Endometrium (tissue), 2 donors: ENCODE measurements around the gene TTC1.
A peak's percentile ranks its signal among the peaks of the same experiment; 100 is the strongest.
"Not testable (repeated sequence)": the region's sequence is repeated elsewhere in the genome, so short reads cannot be mapped to it uniquely, and the experiment has no call there.

Experiments
- FAIRE-seq: peaks from 2 replicates; lab custom pipeline; 2012; peaks lifted over from hg19 to GRCh38; lab: Jason Lieb, UNC
- donor health status: control.
- donor health status: control.

The TTC1 gene

GRCh38 chr5:159995907-159996306, 13.0 kb upstream of the TTC1 start:
- no peak for FAIRE-seq

DNA sequence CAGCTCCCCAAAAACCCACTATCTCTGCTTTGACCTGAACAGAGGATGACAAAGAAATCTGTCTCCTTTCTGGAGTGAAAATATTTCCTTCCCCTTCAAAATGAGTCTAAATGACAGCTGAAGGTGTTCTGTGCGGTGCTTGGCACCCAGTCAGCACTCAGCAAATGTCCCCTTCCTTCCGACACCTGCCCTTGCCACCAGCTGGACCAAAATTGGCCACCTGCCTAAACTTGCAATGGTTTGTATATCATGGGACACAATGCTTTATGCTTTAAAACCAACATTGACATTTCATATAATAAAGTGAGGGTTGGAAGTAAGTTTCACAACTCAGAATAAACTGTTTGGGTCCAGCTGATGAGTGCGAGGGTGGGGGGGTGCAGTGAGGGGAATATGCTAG, 7.5 kb upstream of the TTC1 start:
- no peak for FAIRE-seq

DNA sequence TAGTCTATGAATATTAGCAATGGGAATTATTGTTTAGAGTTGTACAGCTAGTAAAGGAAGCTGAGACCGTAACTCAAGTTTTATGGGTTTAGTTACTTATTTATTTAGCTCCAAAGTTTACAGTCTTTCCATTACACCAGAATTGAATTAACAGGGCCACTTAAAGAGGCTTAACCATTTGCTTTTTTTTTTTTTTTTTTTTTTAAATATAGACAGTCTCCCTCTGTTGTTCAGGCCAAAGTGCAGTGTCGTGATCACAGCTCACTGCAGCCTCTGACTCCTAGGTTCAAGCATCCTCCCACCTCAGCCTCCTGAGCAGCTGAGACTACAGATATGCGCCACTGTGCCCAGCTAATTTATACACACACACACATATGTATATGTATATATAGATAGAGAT, 1.4 kb upstream of the TTC1 start:
- no peak for FAIRE-seq

GRCh38 chr5:160008529-160008876, 436 bp upstream of the TTC1 start:
- FAIRE-seq = not testable (repeated sequence)

- no peak for FAIRE-seq
These were observed 651 bp downstream of the TTC1 start for GRCh38 chr5:160009591-160009989.

- no peak for FAIRE-seq
These were observed 2.5 kb downstream of the TTC1 start for GRCh38 chr5:160011471-160011870.

DNA sequence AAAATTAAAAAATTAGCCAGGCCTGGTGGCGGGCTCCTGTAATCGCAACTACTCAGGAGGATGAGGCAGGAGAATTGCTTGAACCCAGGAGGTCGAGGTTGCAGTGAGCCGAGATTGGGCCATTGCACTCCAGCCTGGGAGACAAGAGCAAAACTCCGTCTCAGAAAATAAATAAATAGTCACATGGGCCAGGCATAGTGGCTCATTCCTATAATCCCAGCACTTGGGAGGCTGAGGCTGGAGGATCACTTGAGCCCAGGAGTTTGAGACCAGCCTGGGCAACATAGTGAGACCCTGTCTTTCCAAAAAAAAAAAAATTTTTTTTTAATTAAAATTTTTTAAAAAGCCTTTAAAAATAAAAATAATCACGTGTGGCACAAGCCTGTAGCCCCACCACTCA, 5.3 kb downstream of the TTC1 start:
- not testable (repeated sequence) for FAIRE-seq

- no peak for FAIRE-seq
These were observed 10.1 kb downstream of the TTC1 start for GRCh38 chr5:160018945-160019625.

DNA sequence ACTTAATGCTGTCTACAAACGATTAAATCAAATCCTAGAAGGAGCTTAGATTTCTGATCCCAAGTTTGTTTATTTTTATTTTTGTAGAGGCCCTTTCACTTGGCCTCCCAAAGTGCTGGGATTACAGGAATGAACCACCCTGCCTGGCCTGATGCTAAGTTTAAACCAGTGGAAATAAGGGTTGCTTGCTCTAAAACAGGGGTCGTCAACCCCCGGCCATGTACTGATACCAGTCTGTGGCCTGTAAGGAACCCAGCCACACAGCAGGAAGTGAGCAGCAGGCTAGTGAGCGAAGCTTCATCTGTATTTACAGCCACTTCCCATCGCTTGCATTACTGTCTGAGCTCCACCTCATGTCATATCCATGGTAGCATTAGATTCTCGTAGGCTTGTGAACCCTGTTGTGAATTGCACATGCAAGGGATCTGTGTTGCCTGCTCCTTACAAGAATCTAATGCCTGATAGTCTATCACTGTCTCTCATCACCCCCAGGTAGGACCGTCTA, 11.4 kb downstream of the TTC1 start:
- FAIRE-seq = no peak

- FAIRE-seq = no peak
These were observed 12.0 kb downstream of the TTC1 start for GRCh38 chr5:160020964-160021363.

DNA sequence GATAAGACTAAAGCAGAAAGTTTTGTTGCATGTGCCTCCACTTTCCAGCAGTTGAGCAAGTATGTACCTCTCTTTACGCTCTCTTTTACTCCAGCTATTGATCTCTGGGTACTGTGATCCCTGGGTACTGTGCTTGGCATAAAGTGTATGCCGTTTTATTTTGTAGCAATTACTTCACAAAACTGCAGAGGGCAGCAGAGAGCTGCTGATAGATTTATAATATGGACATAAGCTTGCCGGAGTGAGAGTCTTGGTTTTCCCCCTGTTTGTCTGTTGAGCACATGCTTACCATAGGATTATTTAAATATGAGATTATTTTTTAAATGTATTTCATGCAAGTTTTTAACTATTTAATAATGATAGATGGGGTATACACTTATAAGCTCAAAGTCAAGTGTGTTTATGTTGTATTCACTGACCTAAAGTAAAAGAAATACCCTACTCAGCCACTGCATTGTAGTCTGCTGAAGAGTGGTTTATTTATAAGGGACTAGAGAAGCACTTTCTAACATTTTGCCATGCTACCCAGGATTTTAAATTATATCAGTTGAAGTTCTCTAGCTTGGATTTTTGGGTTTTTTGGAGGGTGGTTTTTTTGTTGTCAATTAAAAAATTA, 13.0 kb downstream of the TTC1 start:
- peak; percentile 88 for FAIRE-seq

DNA sequence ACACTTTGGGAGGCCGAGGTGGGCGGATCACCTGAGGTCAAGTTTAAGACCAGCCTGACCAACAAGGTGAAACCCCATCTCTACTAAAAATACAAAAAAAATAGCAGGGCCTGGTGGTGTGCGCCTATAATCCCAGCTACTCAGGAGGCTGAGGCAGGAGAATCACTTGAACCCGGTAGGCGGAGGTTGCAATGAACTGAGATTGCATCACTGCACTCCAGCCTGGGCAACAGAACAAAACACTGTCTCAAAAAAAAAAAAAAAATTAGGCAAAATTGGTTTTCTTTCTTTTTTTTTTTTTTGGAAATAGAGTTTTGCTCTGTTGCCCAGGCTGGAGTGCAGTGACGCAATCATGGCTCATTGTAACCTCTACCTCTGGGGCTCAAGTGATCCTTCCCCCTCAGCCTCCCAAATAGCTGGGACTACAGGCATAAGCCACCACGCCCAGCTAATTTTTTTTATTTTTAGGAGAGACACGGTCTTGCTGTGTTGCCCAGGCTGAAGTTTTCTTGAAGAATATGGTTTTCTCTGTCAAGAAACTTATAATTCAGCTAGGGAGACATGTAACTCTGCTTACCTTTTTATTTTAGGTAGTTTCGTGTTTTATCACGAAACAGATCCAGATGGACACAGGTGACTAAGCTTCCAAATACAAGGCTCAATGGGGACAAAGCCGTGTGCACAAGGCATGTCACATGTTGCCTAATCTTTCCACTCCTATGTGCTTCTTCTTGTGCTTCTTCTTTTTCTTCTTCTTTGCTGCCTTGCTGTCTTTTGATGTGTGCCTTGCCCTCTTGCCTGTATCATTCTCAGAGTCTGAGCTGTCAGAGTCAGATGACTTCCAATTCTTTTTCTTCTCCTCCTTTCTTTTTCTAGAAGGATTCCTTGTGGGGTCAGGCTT, 14.3 kb downstream of the TTC1 start:
- FAIRE-seq = no peak

- no peak for FAIRE-seq
These were observed 15.1 kb downstream of the TTC1 start for GRCh38 chr5:160023908-160024630.

DNA sequence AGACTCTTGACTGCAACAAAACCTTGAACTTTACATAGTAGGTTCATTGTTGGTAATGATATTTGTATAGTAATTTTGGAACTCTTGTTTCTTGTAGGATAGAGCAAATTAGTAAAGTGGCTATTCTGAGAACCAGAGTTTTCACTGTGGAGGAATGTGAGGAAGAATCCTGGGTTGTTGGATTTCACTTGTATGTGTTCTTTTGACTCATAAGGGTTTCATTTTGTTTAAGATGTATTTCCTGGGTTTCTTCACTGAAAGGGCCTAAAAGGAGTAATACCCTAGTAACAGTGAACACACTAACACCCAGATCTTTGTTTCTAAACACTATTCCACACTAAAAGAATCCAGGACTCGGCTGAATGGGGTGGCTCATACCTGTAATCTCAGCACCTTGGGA, 20.1 kb downstream of the TTC1 start:
- FAIRE-seq = no peak

GRCh38 chr5:160029540-160030139, 20.7 kb downstream of the TTC1 start:
- no peak for FAIRE-seq

DNA sequence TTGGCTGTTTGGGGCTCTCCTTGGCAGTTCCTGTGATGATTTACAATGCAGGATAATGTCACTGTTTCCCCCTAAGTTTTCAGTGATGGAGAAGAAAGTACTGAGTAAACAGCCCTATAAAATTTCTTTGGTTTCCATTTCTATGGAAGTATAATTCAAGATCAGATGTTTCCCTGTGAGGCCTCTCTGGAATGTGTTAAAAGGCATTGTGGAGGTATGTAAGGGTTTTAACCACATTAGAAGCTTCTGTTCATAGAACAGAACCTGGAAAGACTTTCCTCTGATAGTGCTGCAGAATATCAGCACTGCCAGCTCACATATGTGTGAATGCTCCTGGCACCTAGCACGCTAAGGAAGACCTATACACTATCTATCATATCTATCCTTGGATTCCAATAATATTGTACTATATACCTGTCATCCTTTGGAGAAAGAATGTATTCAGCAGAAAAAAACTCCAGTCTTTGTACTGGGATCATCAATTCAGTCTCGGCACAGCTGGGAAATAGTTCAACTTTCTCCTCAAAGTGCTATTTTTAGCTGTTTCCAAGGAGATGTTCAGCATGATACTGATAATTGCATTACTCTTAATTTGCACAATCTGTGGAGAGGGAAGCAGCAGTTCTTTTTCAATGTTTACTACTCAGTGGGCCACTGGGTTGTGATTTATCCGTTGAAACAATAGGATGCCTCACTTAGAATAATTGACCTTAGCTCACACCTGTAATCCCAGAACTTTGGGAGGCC, 21.9 kb downstream of the TTC1 start:
- no peak for FAIRE-seq

GRCh38 chr5:160033546-160034252, 24.8 kb downstream of the TTC1 start:
- no peak for FAIRE-seq

DNA sequence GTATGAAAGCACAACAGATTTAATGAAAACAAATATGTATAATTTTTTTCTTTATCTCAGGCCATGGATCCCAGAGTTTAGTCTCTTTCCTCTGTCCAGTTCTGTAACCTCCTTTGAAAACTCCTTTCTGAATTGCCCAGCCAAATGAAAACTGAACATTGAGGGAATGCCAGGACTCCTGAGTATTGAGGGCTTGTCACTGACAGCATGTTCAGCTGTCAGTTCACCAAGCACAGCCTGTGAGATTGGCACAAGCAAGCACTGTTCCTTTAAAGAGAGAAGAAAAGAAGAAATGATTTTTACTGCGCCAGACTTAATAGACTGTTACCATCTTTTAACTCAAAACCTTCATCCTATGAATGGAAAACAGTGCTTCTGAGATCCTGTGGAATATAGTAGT, 27.3 kb downstream of the TTC1 start:
- FAIRE-seq = no peak

GRCh38 chr5:160036884-160037283, 27.9 kb downstream of the TTC1 start:
- no peak for FAIRE-seq

- no peak for FAIRE-seq
These were observed 31.0 kb downstream of the TTC1 start for GRCh38 chr5:160039810-160040470.
